K562 (cell line): ENCODE results near the gene VAC14. TPM values are rescaled to one million over a fixed set of nuclear protein-coding genes. Genes with fewer than 3 reads are reported as not detected.

Source experiments
- ATAC-seq: fragments of 200-7000 bp; cut with Tn5 transposase; 3 replicates; pipeline ENCODE4 v1.9.1; 2020; ENCODE audit warnings: moderate library complexity
- BruUV-seq: library from RNA; stranded (reverse); fragments of 400-500 nt; replicated peaks from 2 replicates; lab custom pipeline; 2021; lab: Mats Ljungman, UMichigan
- CTCF ChIA-PET: fragments of 300-600 bp; formaldehyde crosslinking; extraction: SDS; loops from one replicate; lab custom pipeline; 2021; ENCODE audit warnings: low intra/inter-chr PET ratio; lab: Yijun Ruan, JAX
- POLR2A ChIA-PET: fragments of 300-600, 350-650 bp; sonication (Branson Sonifier 250); formaldehyde crosslinking; extraction: SDS; loops from one replicate; lab custom pipeline; 2021; ENCODE audit warnings: antibody characterized with exemption, inconsistent platforms; lab: Yijun Ruan, JAX
- DNase-seq, 4 experiments: peaks; one replicate each; pipeline versions ENCODE4 v3.0.0 to v3.0.0-alpha.2; 2011 to 2018; ENCODE audit warnings: low spot score in 3 of 4, mixed read lengths in 3 of 4; ENCODE audit errors: extremely low read depth in 1 of 4
- FAIRE-seq: peaks from 2 replicates; lab custom pipeline; 2011; peaks lifted over from hg19 to GRCh38; lab: Jason Lieb, UNC
- H2AFZ ChIP-seq: 2 replicates; pipeline ENCODE4 v1.6.0; 2011; ENCODE audit warnings: low read depth, low read length, control low read depth, inconsistent platforms
- H3K27ac ChIP-seq: fragments of 200-600 bp; 3 replicates; pipeline ENCODE4 v1.8.0; 2011; ENCODE audit warnings: low read depth, mild to moderate bottlenecking, control low read depth, inconsistent platforms, low read length, moderate library complexity, mixed read lengths; ENCODE audit errors: extremely low read depth
- H3K27me3 ChIP-seq, 2 experiments: fragments of 300-600 bp in 1 of 2; 2 replicates in 1 of 2; 3 replicates in 1 of 2; pipeline versions ENCODE4 v1.6.0 to v1.8.0; 2011; ENCODE audit warnings: inconsistent platforms in 2 of 2, low read length in 2 of 2, mild to moderate bottlenecking in 1 of 2, mixed read lengths in 1 of 2, moderate library complexity in 1 of 2; ENCODE audit not compliant: control insufficient read depth in 2 of 2, insufficient read depth in 2 of 2
- H3K36me3 ChIP-seq: fragments of 300-600 bp; 3 replicates; pipeline ENCODE4 v1.8.0; 2011; ENCODE audit warnings: mild to moderate bottlenecking, low read length, inconsistent platforms; ENCODE audit not compliant: control insufficient read depth, insufficient read depth
- H3K4me1 ChIP-seq, 2 experiments: fragments of 200-600 bp in 1 of 2; replicated peaks in 1 of 2; 2 replicates in 1 of 2; 3 replicates in 1 of 2; pipeline versions ENCODE4 v1.5.1 to v1.8.0; 2011; ENCODE audit warnings: inconsistent platforms in 2 of 2, low read length in 2 of 2, mild to moderate bottlenecking in 1 of 2, mixed read lengths in 1 of 2, moderate library complexity in 1 of 2; ENCODE audit not compliant: control insufficient read depth in 2 of 2, insufficient read depth in 2 of 2
- H3K4me2 ChIP-seq: 2 replicates; pipeline ENCODE4 v1.6.1; 2011; ENCODE audit warnings: low read length, control low read depth, inconsistent platforms, mixed read lengths; ENCODE audit not compliant: insufficient read depth
- H3K4me3 ChIP-seq: fragments of 200-600 bp; sonication (generic), shearing (Covaris generic); 2 replicates; pipeline ENCODE4 v1.5.1; 2016; ENCODE audit warnings: control low read depth, inconsistent platforms
- H3K79me2 ChIP-seq: fragments of 200-600 bp; 3 replicates; pipeline ENCODE4 v1.8.0; 2011; ENCODE audit warnings: low read length, inconsistent platforms; ENCODE audit not compliant: control insufficient read depth, insufficient read depth
- H3K9ac ChIP-seq, 2 experiments: 2 replicates each; pipeline versions ENCODE4 v1.6.0 to v1.6.1; 2011; ENCODE audit warnings: low read depth in 2 of 2, low read length in 2 of 2, control low read depth in 1 of 2, inconsistent platforms in 1 of 2, mild to moderate bottlenecking in 1 of 2, mixed read lengths in 1 of 2; ENCODE audit not compliant: insufficient read depth in 1 of 2
- H3K9me1 ChIP-seq: one replicate; pipeline ENCODE4 v1.6.0; 2011; ENCODE audit warnings: inconsistent platforms, mild to moderate bottlenecking, low read length, moderate library complexity; ENCODE audit not compliant: control insufficient read depth, insufficient read depth
- H3K9me3 ChIP-seq: replicated peaks from 2 replicates; pipeline ENCODE4 v1.5.1; 2011; ENCODE audit warnings: low read depth, low read length, inconsistent platforms; ENCODE audit not compliant: control insufficient read depth, insufficient read depth
- H4K20me1 ChIP-seq: replicated peaks from 2 replicates; pipeline ENCODE4 v1.6.1; 2011; ENCODE audit warnings: low read length, inconsistent platforms, mixed read lengths; ENCODE audit not compliant: control insufficient read depth, insufficient read depth
- FOXM1 ChIP-seq, 2 experiments: fragments of 450-650 bp in 1 of 2; sonication (generic) in 1 of 2; formaldehyde crosslinking in 1 of 2; IDR thresholded peaks; 2 replicates each; pipeline versions ENCODE4 v1.6.1 to v1.9.0; 2017 to 2022; ENCODE audit warnings: low read depth in 2 of 2, mild to moderate bottlenecking in 2 of 2, missing genetic modification reagents in 1 of 2, moderate library complexity in 1 of 2
- HDAC6 ChIP-seq: IDR thresholded peaks from 2 replicates; pipeline ENCODE4 v1.6.1; 2012; ENCODE audit warnings: low read depth, mild to moderate bottlenecking, control low read depth, inconsistent platforms, low read length, moderate library complexity
- HIVEP1 ChIP-seq: fragments of 250-450 bp; sonication (Bioruptor Pico); IDR thresholded peaks from 2 replicates; pipeline ENCODE4 v1.4.0; 2020; ENCODE audit warnings: mild to moderate bottlenecking
- ILF3 ChIP-seq: fragments of 450-650 bp; IDR thresholded peaks from 2 replicates; pipeline ENCODE4 v1.6.1; 2018; ENCODE audit warnings: antibody characterized with exemption, mild to moderate bottlenecking, moderate library complexity, borderline replicate concordance
- NR2F6 ChIP-seq: fragments of 450-650 bp; formaldehyde crosslinking; IDR thresholded peaks from 2 replicates; pipeline ENCODE4 v1.4.0; 2020; ENCODE audit warnings: mild to moderate bottlenecking
- SAP30 ChIP-seq: fragments of 200-600 bp; sonication (generic); IDR thresholded peaks from 2 replicates; pipeline ENCODE4 v1.6.1; 2012; ENCODE audit warnings: borderline replicate concordance, low read depth, mild to moderate bottlenecking, moderate library complexity, low read length, control low read depth, inconsistent platforms; ENCODE audit not compliant: insufficient read depth, poor library complexity, severe bottlenecking
- ZNF436 ChIP-seq: fragments of 250-450, 450-650 bp; sonication (Bioruptor Pico); formaldehyde crosslinking; IDR thresholded peaks from 2 replicates; pipeline ENCODE4 v1.7.0; 2020; ENCODE audit warnings: mild to moderate bottlenecking
- WGBS: fragments of 100-300 bp; shearing (Covaris generic); methylation state at CpG from one replicate; pipeline ENCODE4 v1.1.6; 2016; ENCODE audit warnings: low coverage, mixed read lengths; ENCODE audit not compliant: insufficient coverage; ENCODE audit errors: missing lambda C conversion rate; 5-methylcytosine and 5-hydroxymethylcytosine counted together
- in situ Hi-C: fragments of 300-500 bp; cut with MboI; formaldehyde crosslinking; loops from 4 replicates; pipeline ENCODE4 v1.15.0; 2018; ENCODE audit warnings: inconsistent platforms, mixed read lengths
- intact Hi-C: fragments of 100-400 bp; cut with micrococcal nuclease; formaldehyde crosslinking; loops from 2 replicates; pipeline ENCODE4 v1.14.2; 2022
- polyA plus RNA-seq, 8 experiments: library from polyadenylated mRNA; depleted of rRNA in 4 of 8; stranded (reverse) in 5 of 8; unstranded in 3 of 8; fragments of >200 nt; fragmentation: Nextera tagmentation in 2 of 8; fragmentation: Illumina TruSeq in 1 of 8; extraction: Ambion mirVana in 2 of 8; extraction: Trizol in 1 of 8; gene quantifications; 2 replicates each; pipeline versions ENCODE4 v1.2.1 to v1.2.3, GENCODE V29; 2011 to 2014; ENCODE audit warnings: inconsistent platforms in 1 of 8, missing spikeins in 1 of 8
- total RNA-seq, 7 experiments: library from RNA; depleted of rRNA in 6 of 7; stranded (reverse); fragments of >200 nt in 6 of 7; fragmentation: Illumina TruSeq in 2 of 7; extraction: Trizol in 2 of 7; gene quantifications; 2 replicates each; pipeline versions ENCODE4 v1.2.1 to v1.2.3, GENCODE V29; 2011 to 2021; ENCODE audit warnings: low replicate concordance in 1 of 7
- TF ChIP-seq, protein P1 (sequence below): fragments of 450-650 bp; conservative IDR thresholded peaks from 2 replicates; pipeline ENCODE4 v1.6.1; 2016; ENCODE audit warnings: missing genetic modification characterization, low read depth, mild to moderate bottlenecking, missing compliant biosample characterization, moderate library complexity
- TF ChIP-seq, protein P2 (sequence below): fragments of 450-650 bp; formaldehyde crosslinking; IDR thresholded peaks from 2 replicates; pipeline ENCODE4 v1.4.0; 2022; ENCODE audit warnings: mild to moderate bottlenecking, moderate library complexity
- TF ChIP-seq, protein P3 (sequence below): IDR thresholded peaks from 2 replicates; pipeline ENCODE4 v1.6.1; 2016; ENCODE audit warnings: missing genetic modification characterization, missing compliant biosample characterization
- TF ChIP-seq, protein P4 (sequence below): sonication (generic); formaldehyde crosslinking; IDR thresholded peaks from 2 replicates; pipeline ENCODE4 v1.8.1; 2023; ENCODE audit warnings: mild to moderate bottlenecking, missing genetic modification reagents, moderate library complexity

Gene VAC14
- total and polyA plus RNA-seq, 9 of the 15 experiments (the other 6 are each of a cell fraction or from before 2014, with no cell fraction given): 1.3 to 41.6 (median 26.6) TPM

DNA sequence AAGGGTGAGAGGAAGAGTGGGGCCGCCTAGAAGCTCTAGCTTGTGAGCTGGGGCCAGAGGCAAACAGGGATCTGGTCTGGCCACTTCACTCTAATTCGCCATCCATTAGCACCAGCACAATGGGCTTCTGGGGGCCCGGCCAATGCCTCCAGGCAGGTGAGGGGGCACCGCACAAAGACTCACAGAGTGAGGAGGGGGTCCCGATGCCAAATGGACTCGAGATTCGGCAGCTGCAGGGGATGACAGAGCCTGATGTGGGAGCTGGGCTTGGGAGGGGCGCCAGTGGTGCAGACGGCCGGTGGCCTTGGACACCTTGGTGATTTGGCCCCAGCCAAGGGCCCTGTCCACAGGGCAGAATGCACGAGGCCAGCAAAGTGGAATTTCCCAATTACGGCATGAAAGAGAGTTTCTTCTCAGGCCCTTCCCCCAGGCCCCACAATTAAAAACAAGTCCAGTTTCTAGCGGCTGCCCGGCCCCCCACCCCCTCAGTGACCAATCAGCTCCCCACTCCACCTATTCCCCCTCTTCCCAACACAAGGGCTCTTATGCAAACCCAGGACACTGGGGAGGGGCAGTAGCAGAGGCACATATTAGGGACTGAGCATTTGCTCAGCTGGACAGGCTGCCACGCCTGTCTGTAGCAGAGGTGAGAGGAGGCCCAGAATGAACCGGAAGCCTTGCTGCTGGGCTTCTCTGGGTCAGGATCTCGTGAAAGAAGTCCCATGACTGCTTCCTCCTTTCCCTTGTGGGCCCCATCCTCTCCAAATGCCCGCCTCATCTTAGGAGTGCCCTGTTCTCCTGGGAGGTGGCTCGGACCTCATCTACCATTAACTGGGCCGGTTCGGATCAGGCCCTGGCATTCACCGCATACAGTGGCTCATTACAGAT is 75.7 kb downstream of the VAC14 start:
- WGBS: 86% methylated on average over 16 of the region's 22 CpGs
- TF ChIP-seq FOXM1 (IDR thresholded peaks at IDR 0.05; ENCODE audit: low read depth): no peak
- no peak for TF ChIP-seq FOXM1 (CRISPR knock-in tag; IDR thresholded peaks at IDR 0.05; ENCODE audit: low read depth)
- TF ChIP-seq, protein P1, sequence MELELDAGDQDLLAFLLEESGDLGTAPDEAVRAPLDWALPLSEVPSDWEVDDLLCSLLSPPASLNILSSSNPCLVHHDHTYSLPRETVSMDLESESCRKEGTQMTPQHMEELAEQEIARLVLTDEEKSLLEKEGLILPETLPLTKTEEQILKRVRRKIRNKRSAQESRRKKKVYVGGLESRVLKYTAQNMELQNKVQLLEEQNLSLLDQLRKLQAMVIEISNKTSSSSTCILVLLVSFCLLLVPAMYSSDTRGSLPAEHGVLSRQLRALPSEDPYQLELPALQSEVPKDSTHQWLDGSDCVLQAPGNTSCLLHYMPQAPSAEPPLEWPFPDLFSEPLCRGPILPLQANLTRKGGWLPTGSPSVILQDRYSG (tag): no peak
- TF ChIP-seq, protein P2, sequence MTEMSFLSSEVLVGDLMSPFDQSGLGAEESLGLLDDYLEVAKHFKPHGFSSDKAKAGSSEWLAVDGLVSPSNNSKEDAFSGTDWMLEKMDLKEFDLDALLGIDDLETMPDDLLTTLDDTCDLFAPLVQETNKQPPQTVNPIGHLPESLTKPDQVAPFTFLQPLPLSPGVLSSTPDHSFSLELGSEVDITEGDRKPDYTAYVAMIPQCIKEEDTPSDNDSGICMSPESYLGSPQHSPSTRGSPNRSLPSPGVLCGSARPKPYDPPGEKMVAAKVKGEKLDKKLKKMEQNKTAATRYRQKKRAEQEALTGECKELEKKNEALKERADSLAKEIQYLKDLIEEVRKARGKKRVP (CRISPR knock-in tag): no peak
- no peak for TF ChIP-seq HIVEP1
- TF ChIP-seq HDAC6: no peak
- TF ChIP-seq, protein P3, sequence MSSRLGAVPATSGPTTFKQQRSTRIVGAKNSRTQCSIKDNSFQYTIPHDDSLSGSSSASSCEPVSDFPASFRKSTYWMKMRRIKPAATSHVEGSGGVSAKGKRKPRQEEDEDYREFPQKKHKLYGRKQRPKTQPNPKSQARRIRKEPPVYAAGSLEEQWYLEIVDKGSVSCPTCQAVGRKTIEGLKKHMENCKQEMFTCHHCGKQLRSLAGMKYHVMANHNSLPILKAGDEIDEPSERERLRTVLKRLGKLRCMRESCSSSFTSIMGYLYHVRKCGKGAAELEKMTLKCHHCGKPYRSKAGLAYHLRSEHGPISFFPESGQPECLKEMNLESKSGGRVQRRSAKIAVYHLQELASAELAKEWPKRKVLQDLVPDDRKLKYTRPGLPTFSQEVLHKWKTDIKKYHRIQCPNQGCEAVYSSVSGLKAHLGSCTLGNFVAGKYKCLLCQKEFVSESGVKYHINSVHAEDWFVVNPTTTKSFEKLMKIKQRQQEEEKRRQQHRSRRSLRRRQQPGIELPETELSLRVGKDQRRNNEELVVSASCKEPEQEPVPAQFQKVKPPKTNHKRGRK (tag): no peak
- TF ChIP-seq SAP30: no peak
- no peak for TF ChIP-seq NR2F6 (CRISPR knock-in tag)
- TF ChIP-seq, protein P4, sequence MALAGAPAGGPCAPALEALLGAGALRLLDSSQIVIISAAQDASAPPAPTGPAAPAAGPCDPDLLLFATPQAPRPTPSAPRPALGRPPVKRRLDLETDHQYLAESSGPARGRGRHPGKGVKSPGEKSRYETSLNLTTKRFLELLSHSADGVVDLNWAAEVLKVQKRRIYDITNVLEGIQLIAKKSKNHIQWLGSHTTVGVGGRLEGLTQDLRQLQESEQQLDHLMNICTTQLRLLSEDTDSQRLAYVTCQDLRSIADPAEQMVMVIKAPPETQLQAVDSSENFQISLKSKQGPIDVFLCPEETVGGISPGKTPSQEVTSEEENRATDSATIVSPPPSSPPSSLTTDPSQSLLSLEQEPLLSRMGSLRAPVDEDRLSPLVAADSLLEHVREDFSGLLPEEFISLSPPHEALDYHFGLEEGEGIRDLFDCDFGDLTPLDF: no peak
- TF ChIP-seq ILF3: no peak
- TF ChIP-seq ZNF436 (CRISPR knock-in tag): no peak

More for the DNA sequence above, 75.7 kb downstream of the VAC14 start:
- Histone ChIP-seq H3K9me3 (no peaks in the 10 kb centered on the region), H3K9ac (peak overlapping the region in 1 of 2 experiments; percentile 86; a peak in 2 of 4 replicates), H2AFZ (no peak overlapping the region), H3K36me3 (peaks cover 31% of the 10 kb centered on the region; the same call in 2 of the 3 replicates), H3K4me3 (no peak overlapping the region), H3K79me2 (no peaks in the 10 kb centered on the region), H4K20me1 (no peaks in the 10 kb centered on the region), H3K9me1 (peaks cover 5% of the 10 kb centered on the region), H3K27ac (peak overlapping the region; percentile 33; the same call in 2 of the 3 replicates), H3K27me3 (no peaks in the 10 kb centered on the region), H3K4me2 (no peak overlapping the region), H3K4me1 (peaks cover 8 to 25% of the 10 kb centered on the region in 2 experiments; a peak in 4 of 5 replicates)
- POLR2A ChIA-PET: interaction anchor here (0.6 to 0.8 kb wide), 5 partner anchors 13 to 845 kb away, joined by 3 to 4 read pairs (median 3); no protein-coding TSS in a partner anchor
- in situ Hi-C loops: no loop called here
- CTCF ChIA-PET: no interaction called here
- FAIRE-seq: no peak
- BruUV-seq: no TSS peak
- ATAC-seq: no peak
- DNase-seq: no peak
- intact Hi-C loops: no loop called here
